DMS 273 (cell line): ENCODE measurements around the gene CSNK1A1L.

Experiments
- DNase-seq: peaks from one replicate; lab custom pipeline; 2025; ENCODE audit not compliant: unreplicated experiment; lab: John Stamatoyannopoulos, UW

The CSNK1A1L gene

GRCh38 chr13:37107868-37108267 lies 2.4 kb upstream of the CSNK1A1L start:
- DNase-seq = no peak

DNA sequence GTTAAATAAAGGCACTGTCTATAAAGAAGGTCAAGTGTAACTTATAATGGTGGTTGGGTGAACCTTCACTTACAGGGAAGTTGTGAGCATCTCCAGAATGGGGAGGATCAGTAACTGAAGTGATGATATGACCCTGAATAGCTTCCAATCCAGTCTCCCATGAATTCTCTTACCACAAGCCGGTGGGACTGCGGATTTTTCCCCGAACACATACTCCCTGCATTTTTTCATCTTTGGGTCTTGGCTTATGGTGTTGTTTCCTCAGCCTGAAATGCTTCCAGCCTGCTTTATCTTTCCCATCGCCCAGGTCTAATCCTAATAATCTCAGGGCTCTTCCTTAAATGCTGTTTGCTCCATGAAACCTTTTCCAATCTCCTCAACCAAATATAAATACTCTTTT lies 2.0 kb upstream of the CSNK1A1L start:
- DNase-seq = no peak

DNA sequence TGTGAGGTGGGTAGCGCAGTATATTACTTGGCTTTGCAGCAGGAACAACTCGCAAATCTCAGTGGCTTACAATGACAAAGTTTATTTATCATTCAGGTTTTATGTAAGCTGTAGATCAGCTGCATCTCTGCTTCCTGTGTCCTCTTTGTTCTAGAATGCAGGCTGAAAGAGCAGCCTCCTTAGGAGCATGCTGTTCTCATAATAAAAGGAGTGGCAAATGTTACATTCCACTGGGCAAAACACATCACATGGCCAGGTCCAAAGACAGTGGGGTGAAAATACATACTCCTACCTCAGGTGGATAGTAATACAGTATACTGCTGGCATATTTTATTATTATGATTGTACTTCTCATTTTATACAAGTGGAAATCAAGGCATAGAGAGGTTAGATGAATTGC lies 1.2 kb upstream of the CSNK1A1L start:
- no peak for DNase-seq

GRCh38 chr13:37102896-37103295 lies 2.6 kb downstream of the CSNK1A1L start:
- DNase-seq = no peak

DNA sequence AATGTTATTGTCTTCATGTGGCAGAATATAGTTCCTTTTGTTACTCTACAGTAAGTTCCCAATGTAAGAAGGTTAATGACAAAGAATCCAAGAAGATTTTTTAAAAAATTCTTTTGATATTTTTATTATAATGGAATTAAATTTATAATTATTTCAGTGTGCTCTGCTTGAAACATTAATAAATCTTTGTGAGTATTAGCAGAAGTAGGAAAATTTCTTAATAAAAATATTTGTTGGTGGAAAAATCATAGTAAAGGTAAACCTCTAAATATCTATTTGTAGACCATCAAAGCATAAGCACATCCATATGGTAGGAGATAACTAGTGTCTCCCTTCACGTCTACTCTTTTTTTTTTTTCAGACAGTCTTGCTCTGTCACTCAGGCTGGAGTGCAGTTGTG lies 4.3 kb downstream of the CSNK1A1L start:
- DNase-seq = no peak

GRCh38 chr13:37100731-37101130 lies 4.7 kb downstream of the CSNK1A1L start:
- no peak for DNase-seq

- no peak for DNase-seq
Observed at GRCh38 chr13:37097076-37097475, 8.4 kb downstream of the CSNK1A1L start.

- DNase-seq = no peak
Observed at GRCh38 chr13:37094840-37095239, 10.6 kb downstream of the CSNK1A1L start.

GRCh38 chr13:37094099-37094498 lies 11.4 kb downstream of the CSNK1A1L start:
- no peak for DNase-seq

DNA sequence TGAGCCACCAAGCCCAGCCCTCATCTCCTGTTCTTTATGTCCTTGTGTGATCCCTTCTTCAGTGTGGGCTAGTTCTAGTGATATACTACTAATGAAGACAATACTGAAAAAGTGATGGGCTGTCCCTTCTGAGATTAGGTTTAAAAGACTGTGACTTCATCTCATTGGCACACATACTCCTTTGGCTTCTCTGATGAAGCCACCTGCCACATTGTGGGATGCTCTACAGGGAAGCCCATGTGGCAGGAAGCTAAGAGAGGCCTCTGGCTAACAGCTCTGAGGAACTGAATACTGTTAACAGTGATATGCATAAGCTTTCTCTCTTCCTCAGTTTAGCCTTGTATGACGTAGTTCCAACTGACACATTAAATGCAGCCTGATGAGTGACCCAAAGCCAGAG lies 13.6 kb downstream of the CSNK1A1L start:
- no peak for DNase-seq

DNA sequence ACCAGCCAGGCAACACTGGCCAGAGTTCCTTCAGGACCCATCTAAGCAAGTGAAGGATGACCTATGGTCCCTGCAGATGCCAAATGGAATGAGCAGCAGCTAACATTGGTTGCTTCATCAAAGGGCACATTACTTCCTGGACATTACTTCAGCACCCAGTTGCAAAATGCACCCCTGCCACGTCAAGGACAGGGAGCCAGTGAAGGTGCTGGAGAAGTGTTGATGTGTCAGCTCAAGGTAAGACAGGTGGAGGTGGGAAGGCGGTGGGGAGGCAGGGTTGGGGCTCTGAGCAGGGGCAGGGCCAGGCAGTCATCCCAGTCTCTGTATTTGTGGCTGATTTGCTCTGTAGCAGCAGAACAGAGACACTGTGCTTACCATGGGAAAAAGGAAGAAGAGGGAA lies 14.6 kb downstream of the CSNK1A1L start:
- no peak for DNase-seq

- no peak for DNase-seq
Observed at GRCh38 chr13:37089495-37089894, 16.0 kb downstream of the CSNK1A1L start.

GRCh38 chr13:37087486-37087885 lies 18.0 kb downstream of the CSNK1A1L start:
- no peak for DNase-seq

DNA sequence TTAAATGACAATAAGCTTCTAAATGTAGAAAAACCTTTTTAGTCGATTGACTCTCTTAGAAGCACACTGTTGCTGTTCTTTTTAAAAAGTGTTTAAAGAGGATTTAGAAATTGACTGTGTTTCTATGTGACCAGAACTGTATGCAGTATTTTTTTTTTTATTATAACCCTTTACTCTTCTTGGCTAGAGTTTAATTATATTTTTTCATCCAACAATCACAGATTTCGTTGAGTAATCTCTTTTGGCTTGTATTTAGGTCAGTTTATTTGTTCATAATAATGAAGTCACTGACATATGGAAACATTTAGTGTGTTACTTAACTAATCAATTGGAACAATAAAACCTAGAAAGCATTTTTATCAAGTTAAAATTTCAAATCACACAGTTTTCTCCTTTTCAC lies 19.9 kb downstream of the CSNK1A1L start:
- no peak for DNase-seq

- no peak for DNase-seq
Observed at GRCh38 chr13:37076818-37077217, 28.6 kb downstream of the CSNK1A1L start.

- no peak for DNase-seq
Observed at GRCh38 chr13:37075164-37075563, 30.3 kb downstream of the CSNK1A1L start.

DNA sequence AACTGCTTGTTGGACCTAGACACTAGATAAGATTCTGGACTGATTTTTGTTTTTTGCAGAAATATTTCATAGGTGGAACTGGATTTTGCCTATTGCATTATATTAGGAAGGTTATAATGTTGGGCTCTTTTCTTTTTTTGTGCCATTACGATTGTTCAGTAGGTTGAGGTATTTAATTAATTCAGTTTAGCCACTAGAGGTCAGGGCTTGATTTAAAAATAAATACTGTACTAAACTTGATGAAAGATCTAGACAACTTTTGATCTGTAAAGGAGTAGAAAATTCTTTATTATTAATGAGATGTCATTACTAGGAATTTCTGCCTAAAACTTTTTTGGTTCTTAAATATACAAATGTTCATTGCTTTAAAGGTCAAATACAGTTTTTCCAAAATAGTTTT lies 30.8 kb downstream of the CSNK1A1L start:
- DNase-seq = peak; percentile 51

- DNase-seq = no peak
Observed at GRCh38 chr13:37072024-37072423, 33.4 kb downstream of the CSNK1A1L start.

DNA sequence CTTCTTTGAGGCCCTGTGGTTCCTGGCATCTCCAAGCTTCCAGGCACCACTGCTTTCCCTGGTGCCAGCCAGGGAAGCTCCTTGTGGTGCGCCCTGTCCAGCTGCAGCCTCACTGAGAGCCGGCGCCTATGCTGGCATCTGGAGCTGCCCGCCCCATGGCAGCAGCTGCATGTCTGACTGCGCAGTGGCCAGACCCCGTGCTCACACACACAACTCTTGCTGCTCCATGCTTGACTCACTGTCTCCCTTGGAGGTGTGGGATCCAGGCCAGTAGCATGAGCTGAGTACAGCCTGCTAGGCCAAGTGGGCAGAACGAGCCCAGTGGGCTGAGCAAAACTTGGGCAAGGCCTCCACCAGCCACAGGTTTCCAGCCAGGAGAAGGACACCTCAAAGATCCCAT lies 34.5 kb downstream of the CSNK1A1L start:
- no peak for DNase-seq

DNA sequence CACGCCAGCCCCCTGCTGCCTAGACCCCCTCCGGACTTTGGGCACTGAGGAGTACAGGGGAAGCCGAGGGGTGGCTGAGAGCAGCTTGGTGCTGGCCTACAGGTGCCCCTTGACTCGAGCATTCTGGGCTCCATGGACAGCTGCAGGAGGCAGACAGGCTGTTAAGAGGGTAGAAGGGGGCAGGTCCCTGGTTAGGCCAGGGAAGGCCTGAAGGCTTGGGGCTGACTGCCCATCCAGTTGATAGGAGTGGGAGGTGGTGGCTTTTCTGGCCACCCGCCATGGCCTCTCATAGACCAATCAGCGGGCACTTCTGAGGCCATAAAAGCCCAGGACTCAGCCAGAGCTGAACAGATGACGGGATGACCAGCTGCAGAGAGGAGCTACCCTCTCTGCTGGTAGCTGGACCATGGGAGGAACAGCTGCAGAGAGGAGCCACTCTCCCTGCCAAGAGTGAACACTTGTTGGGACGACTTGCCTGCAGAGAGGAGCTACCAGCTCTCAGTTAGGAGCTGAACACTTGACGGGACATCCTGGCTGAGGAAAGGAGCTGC lies 35.2 kb downstream of the CSNK1A1L start:
- no peak for DNase-seq

DNA sequence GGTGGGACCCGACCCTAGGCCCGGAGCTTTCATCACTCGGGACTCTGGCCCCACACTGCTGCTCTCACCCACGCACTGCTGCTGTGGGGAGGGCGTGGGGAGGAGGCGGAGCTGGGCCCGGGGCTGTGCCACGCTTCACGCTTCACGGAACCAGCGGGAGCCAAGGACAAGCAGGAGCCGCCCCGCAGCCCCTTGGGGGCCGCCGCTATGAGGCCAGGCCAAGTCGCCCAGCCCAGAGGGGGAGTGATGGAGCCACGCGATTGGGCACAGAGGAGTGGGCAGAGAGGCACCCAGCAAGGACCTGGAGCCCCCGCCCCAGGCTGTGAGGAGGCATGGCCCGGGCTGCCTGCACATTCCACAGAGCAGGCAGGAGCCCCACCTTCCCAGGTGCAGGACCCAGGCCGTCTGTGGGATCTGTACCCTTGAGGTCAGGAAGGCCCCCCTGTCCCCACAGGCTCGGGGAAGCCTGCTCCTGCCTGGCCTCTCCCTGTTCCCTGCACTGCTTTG lies 35.8 kb downstream of the CSNK1A1L start:
- no peak for DNase-seq

DNA sequence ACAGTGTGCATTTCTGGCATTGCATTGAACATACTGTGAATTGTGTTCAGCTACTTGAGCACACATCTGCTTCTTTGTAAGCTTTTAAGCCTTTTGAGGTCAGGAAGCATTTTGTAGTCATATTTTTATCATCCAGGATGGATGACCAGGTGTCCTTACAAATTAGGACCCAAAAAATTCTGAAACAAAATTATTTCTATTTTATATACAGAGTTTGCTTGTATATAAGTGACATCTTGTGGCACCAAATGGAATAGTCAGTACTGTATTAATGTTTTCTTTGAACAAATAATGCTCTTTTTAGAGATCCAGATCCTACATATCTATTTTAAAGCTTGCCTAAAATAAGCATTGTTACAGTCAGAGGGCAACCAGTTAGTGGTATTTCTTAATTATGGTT lies 36.5 kb downstream of the CSNK1A1L start:
- DNase-seq = peak; percentile 8

- DNase-seq = no peak
Observed at GRCh38 chr13:37067874-37068273, 37.6 kb downstream of the CSNK1A1L start.
